ENCODE results near the gene UBE2H. TPM values are rescaled to one million over a fixed set of nuclear protein-coding genes. Genes with fewer than 3 reads are reported as not detected.

Gene UBE2H
- total RNA-seq, 1 donor from 2014 or later, result 68.5 TPM

DNA sequence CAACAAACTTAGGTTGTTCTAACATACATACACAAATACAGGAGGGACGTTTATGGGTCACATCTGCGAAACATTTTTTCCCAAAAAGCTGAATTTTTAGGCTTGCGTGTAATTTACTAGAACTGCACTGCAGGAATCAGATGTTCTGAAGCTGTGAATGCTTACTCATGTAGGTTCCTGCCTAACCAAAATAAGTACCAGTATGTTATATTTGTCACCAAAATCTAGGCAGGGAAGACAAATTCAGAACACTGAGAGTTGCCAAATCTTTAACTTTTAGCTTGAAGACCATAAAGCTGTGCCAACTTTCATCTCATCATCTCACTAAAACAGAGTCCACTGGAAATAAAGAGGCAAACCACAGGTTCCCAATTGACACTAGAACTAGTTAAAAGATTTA is 5.7 kb downstream of the UBE2H start:
- no peaks in the 10 kb centered on the region for H3K9me3 ChIP-seq
- H3K4me1 ChIP-seq, result peaks cover 45% of the 10 kb centered on the region
- H3K27me3 ChIP-seq, result no peaks in the 10 kb centered on the region
- intact Hi-C loops (cut with DNase I), result no loop called here
- no peak for DNase-seq (ENCODE audit: extremely low spot score in 2 of 2)
- no peak overlapping the region for H3K4me3 ChIP-seq
- TF ChIP-seq, protein P1, sequence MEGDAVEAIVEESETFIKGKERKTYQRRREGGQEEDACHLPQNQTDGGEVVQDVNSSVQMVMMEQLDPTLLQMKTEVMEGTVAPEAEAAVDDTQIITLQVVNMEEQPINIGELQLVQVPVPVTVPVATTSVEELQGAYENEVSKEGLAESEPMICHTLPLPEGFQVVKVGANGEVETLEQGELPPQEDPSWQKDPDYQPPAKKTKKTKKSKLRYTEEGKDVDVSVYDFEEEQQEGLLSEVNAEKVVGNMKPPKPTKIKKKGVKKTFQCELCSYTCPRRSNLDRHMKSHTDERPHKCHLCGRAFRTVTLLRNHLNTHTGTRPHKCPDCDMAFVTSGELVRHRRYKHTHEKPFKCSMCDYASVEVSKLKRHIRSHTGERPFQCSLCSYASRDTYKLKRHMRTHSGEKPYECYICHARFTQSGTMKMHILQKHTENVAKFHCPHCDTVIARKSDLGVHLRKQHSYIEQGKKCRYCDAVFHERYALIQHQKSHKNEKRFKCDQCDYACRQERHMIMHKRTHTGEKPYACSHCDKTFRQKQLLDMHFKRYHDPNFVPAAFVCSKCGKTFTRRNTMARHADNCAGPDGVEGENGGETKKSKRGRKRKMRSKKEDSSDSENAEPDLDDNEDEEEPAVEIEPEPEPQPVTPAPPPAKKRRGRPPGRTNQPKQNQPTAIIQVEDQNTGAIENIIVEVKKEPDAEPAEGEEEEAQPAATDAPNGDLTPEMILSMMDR (IDR thresholded peaks at IDR 0.05), result no peak
- TF ChIP-seq POLR2AphosphoS5 (IDR thresholded peaks at IDR 0.05; ENCODE audit: insufficient read depth in 1 of 2, low read depth in 1 of 2), result no peak
- TF ChIP-seq POLR2A (IDR thresholded peaks at IDR 0.05), result no peak
- no peaks in the 10 kb centered on the region for H3K36me3 ChIP-seq
- H3K27ac ChIP-seq, result peak overlapping the region; percentile 99

- Histone ChIP-seq H3K4me1 (peaks cover 48% of the 10 kb centered on the region), H3K4me3 (no peak overlapping the region), H3K9me3 (no peaks in the 10 kb centered on the region), H3K27me3 (no peaks in the 10 kb centered on the region), H3K27ac (no peak overlapping the region), H3K36me3 (no peaks in the 10 kb centered on the region)
- intact Hi-C loops (cut with DNase I), result no loop called here
- TF ChIP-seq POLR2AphosphoS5 (IDR thresholded peaks at IDR 0.05; ENCODE audit: insufficient read depth in 1 of 2, low read depth in 1 of 2) (no peak), POLR2A (IDR thresholded peaks at IDR 0.05) (no peak)
- TF ChIP-seq, protein P1 (IDR thresholded peaks at IDR 0.05), result no peak
- DNase-seq (ENCODE audit: extremely low spot score in 2 of 2), result no peak
These were observed 6.5 kb downstream of the UBE2H start for GRCh38 chr7:129946282-129946681.

- H3K36me3 ChIP-seq, result no peaks in the 10 kb centered on the region
- H3K4me1 ChIP-seq, result peaks cover 40% of the 10 kb centered on the region
- TF ChIP-seq POLR2A (IDR thresholded peaks at IDR 0.05) (no peak), POLR2AphosphoS5 (IDR thresholded peaks at IDR 0.05; ENCODE audit: insufficient read depth in 1 of 2, low read depth in 1 of 2) (no peak)
- TF ChIP-seq, protein P1 (IDR thresholded peaks at IDR 0.05), result no peak
- no peaks in the 10 kb centered on the region for H3K9me3 ChIP-seq
- DNase-seq (ENCODE audit: extremely low spot score in 2 of 2), result no peak
- intact Hi-C loops (cut with DNase I), result no loop called here
- H3K27me3 ChIP-seq, result no peaks in the 10 kb centered on the region
- no peak overlapping the region for H3K4me3 ChIP-seq
- no peak overlapping the region for H3K27ac ChIP-seq
These were observed 9.4 kb downstream of the UBE2H start for GRCh38 chr7:129943352-129943751.

DNA sequence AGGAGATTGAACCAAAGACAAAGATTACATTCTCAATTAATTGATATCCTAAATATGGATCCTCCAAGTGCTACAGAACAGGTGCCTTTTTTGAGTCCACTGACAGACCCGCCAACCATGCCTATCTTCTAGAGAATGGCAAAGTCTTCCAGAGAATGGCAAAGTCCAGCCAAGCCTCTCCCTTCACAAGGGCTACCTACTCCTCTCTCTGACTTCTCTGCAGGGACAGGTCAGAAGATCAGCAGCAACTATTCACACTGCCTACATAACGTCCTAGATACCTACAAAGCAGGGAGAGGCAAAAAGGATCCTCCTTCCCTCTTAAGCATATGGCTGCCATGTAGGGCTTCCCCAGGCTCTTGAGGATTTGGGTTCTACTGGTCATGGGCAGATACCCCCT is 12.4 kb downstream of the UBE2H start:
- Histone ChIP-seq H3K27me3 (no peaks in the 10 kb centered on the region), H3K27ac (no peak overlapping the region), H3K4me1 (peaks cover 20% of the 10 kb centered on the region), H3K9me3 (no peaks in the 10 kb centered on the region), H3K36me3 (no peaks in the 10 kb centered on the region), H3K4me3 (no peak overlapping the region)
- TF ChIP-seq, protein P1 (IDR thresholded peaks at IDR 0.05), result no peak
- TF ChIP-seq POLR2A (IDR thresholded peaks at IDR 0.05), result no peak
- TF ChIP-seq POLR2AphosphoS5 (IDR thresholded peaks at IDR 0.05; ENCODE audit: insufficient read depth in 1 of 2, low read depth in 1 of 2), result no peak
- intact Hi-C loops (cut with DNase I), result no loop called here
- DNase-seq (ENCODE audit: extremely low spot score in 2 of 2), result no peak

- Histone ChIP-seq H3K27ac (no peak overlapping the region), H3K36me3 (no peaks in the 10 kb centered on the region), H3K4me3 (no peak overlapping the region), H3K4me1 (peaks cover 20% of the 10 kb centered on the region), H3K9me3 (no peaks in the 10 kb centered on the region), H3K27me3 (no peaks in the 10 kb centered on the region)
- intact Hi-C loops (cut with DNase I), result no loop called here
- TF ChIP-seq, protein P1 (IDR thresholded peaks at IDR 0.05), result no peak
- TF ChIP-seq POLR2A (IDR thresholded peaks at IDR 0.05) (no peak), POLR2AphosphoS5 (IDR thresholded peaks at IDR 0.05; ENCODE audit: insufficient read depth in 1 of 2, low read depth in 1 of 2) (no peak)
- DNase-seq (ENCODE audit: extremely low spot score in 2 of 2), result no peak
These were observed 12.9 kb downstream of the UBE2H start for GRCh38 chr7:129939881-129940280.
